NCI-H1436 (cell line): Measurements from ENCODE around the gene RUNX2.
"Not testable (repeated sequence)": the region's sequence is repeated elsewhere in the genome, so short reads cannot be mapped to it uniquely, and the experiment has no call there.

Experiments
- DNase-seq: peaks from one replicate; lab custom pipeline; 2025; lab: John Stamatoyannopoulos, UW

RUNX2 gene

GRCh38 chr6:45556828-45557227 lies 228.7 kb downstream of the RUNX2 start:
- no peak for DNase-seq

GRCh38 chr6:45557454-45557853 lies 229.3 kb downstream of the RUNX2 start:
- no peak for DNase-seq

GRCh38 chr6:45558858-45559257 lies 230.7 kb downstream of the RUNX2 start:
- no peak for DNase-seq

GRCh38 chr6:45560321-45560820 lies 232.2 kb downstream of the RUNX2 start:
- DNase-seq: not testable (repeated sequence)

GRCh38 chr6:45562171-45562570 lies 234.0 kb downstream of the RUNX2 start:
- DNase-seq: no peak

GRCh38 chr6:45563041-45563440 lies 234.9 kb downstream of the RUNX2 start:
- DNase-seq: no peak

- DNase-seq: no peak
Observed at GRCh38 chr6:45563844-45564243, 235.7 kb downstream of the RUNX2 start.

GRCh38 chr6:45566882-45567281 lies 238.8 kb downstream of the RUNX2 start:
- no peak for DNase-seq

- DNase-seq: no peak
Observed at GRCh38 chr6:45567879-45568278, 239.7 kb downstream of the RUNX2 start.

GRCh38 chr6:45568626-45569025 lies 240.5 kb downstream of the RUNX2 start:
- no peak for DNase-seq

- DNase-seq: no peak
Observed at GRCh38 chr6:45569210-45569945, 241.2 kb downstream of the RUNX2 start.

- DNase-seq: no peak
Observed at GRCh38 chr6:45571159-45571558, 243.0 kb downstream of the RUNX2 start.

- no peak for DNase-seq
Observed at GRCh38 chr6:45572833-45573232, 244.7 kb downstream of the RUNX2 start.

- no peak for DNase-seq
Observed at GRCh38 chr6:45574014-45574461, 245.9 kb downstream of the RUNX2 start.

- no peak for DNase-seq
Observed at GRCh38 chr6:45574885-45575284, 246.8 kb downstream of the RUNX2 start.

- DNase-seq: no peak
Observed at GRCh38 chr6:45576648-45577624, 248.8 kb downstream of the RUNX2 start.

- DNase-seq: no peak
Observed at GRCh38 chr6:45577836-45578504, 249.8 kb downstream of the RUNX2 start.

- DNase-seq: no peak
Observed at GRCh38 chr6:45584127-45584526, 256.0 kb downstream of the RUNX2 start.

- DNase-seq: peak; percentile 21
Observed at GRCh38 chr6:45586216-45587171, 258.4 kb downstream of the RUNX2 start.

GRCh38 chr6:45587229-45588060 lies 259.3 kb downstream of the RUNX2 start:
- DNase-seq: no peak
